Measurements from ENCODE around the gene ADAR.

Gene ADAR

GRCh38 chr1:154583773-154584172 is 24.2 kb downstream of the ADAR start:
- no peak for DNase-seq

- no peak for DNase-seq
Measured at GRCh38 chr1:154582885-154583284, 25.1 kb downstream of the ADAR start.

- peak; percentile 74 for DNase-seq
Measured at GRCh38 chr1:154581766-154582165, 26.2 kb downstream of the ADAR start.

GRCh38 chr1:154579374-154579773 is 28.6 kb downstream of the ADAR start:
- DNase-seq = no peak

- DNase-seq = no peak
Measured at GRCh38 chr1:154578058-154578418, 29.9 kb downstream of the ADAR start.

- DNase-seq = no peak
Measured at GRCh38 chr1:154577346-154578057, 30.5 kb downstream of the ADAR start.

GRCh38 chr1:154575951-154576566 is 31.9 kb downstream of the ADAR start:
- no peak for DNase-seq

GRCh38 chr1:154575147-154575927 is 32.6 kb downstream of the ADAR start:
- no peak for DNase-seq

- peak; percentile 66 for DNase-seq
Measured at GRCh38 chr1:154574716-154575115, 33.3 kb downstream of the ADAR start.

GRCh38 chr1:154573168-154573510 is 34.8 kb downstream of the ADAR start:
- no peak for DNase-seq

GRCh38 chr1:154572468-154573167 is 35.4 kb downstream of the ADAR start:
- DNase-seq = no peak

GRCh38 chr1:154571964-154572288 is 36.1 kb downstream of the ADAR start:
- no peak for DNase-seq

GRCh38 chr1:154571244-154571963 is 36.6 kb downstream of the ADAR start:
- DNase-seq = no peak

GRCh38 chr1:154568157-154568815 is 39.7 kb downstream of the ADAR start:
- no peak for DNase-seq

- DNase-seq = peak; percentile 44
Measured at GRCh38 chr1:154567386-154568156, 40.4 kb downstream of the ADAR start, which contains the start of gene CHRNB2. Gene CHRNB2, plus strand, starts transcription at chr1:154567778. Its CDS starts 267 bp downstream, at chr1:154568045.

- DNase-seq = no peak
Measured at GRCh38 chr1:154565876-154566275, 42.1 kb downstream of the ADAR start.

GRCh38 chr1:154559466-154560044 is 48.4 kb downstream of the ADAR start:
- DNase-seq = peak; percentile 94

GRCh38 chr1:154558720-154559465 is 49.1 kb downstream of the ADAR start:
- peak; percentile 98 for DNase-seq

- no peak for DNase-seq
Measured at GRCh38 chr1:154557939-154558719, 49.9 kb downstream of the ADAR start, which contains the start of gene UBE2Q1. Gene UBE2Q1, minus strand, starts transcription at chr1:154558662. Its CDS starts 109 bp downstream, at chr1:154558553.
